Measurements from ENCODE around the gene CD46.

- no peak for TF ChIP-seq CTCF (conservative IDR thresholded peaks at IDR 0.05 in 1 of 2, IDR thresholded peaks at IDR 0.05 in 1 of 2; ENCODE audit: extremely low read depth in 1 of 2, insufficient read depth in 1 of 2, low read depth in 1 of 2, low read length in 2 of 2)
- TF ChIP-seq EZH2 (IDR thresholded peaks at IDR 0.05; ENCODE audit: borderline replicate concordance, low read length): no peak
Measured at GRCh38 chr1:207798847-207799246, 47.0 kb downstream of the CD46 start.
